ENCODE results near the gene P2RX2.

P2RX2 gene

DNA sequence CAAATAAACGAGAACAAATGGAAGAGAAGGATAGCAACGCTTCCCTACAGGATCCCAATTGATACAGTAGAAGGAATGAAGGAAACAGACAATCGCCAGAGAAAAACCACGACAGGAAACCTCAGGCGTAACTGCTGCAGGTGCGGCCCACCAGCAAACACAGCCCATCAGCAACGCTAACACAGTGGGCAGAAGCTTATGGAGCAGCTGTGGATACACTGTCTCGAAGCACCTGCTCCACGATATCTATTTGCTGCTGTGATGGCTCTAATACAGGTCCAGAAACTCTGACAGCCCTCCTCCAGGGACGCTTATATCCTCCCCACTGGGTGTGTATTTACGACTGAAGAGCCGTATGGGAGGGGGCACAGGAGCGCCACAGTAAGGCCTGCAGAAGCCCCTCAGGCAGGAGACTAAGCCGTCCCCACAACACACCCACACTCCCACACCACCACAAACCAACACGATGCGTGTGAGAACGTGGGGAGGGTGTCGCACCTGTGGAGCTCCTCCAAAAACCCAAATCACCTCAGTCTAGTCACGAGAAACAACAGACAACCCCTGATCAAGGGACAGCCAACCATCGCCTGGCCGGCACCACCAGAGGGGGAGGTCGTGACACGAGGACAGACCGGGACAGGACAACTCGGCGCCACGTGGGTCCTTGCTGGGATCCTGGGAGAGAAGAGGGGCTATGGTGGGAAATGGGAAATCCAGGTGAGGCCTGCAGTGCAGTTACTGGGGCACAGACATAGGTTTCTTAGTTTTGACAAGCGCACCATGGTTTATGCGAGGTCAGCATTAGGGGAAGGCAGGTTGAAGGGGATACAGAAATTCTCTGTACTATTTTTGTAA is 44.6 kb downstream of the P2RX2 start:
- no peak for DNase-seq

DNA sequence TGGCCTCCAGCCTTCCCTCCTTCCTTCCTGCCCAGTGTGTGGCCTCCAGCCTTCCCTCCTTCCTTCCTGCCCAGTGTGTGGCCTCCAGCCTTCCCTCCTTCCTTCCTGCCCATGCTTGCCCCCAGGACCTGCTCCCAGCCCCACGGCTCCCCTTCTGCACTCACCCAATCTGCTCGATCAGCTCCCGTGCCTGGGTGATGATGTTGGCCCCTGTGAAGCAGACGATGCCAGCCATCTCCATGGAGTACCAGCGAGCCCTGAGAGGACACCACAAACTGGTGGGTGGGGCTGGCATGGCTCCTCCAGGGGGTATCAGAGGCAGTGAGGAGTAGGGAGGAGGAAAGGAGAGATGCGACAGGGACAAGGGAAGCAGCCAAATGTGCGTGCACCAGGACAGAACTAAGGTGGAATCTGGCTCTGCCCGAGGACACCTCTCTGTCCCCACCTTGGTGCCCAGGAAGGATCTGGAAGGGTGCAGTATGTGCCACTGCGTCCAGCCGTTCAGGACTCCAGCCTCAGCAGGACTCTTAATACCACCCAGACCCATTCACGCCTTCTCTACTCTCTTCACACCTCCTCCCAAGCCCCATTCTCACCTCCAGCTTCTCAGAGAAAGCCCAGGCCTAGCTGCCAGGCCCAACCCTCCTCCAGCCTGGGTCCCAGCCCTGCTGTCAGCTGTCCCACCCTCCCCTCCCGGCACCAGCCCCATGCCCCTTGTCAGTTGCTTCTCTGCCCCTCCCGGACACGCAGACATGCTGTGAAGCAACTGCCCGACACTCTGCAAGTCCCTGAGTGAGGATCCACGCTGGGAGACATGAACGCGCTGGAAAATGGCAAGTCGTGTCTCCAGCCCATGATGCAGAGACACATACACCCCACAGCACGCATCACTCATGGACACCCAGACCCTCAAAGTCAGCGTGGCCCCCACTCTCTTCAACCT is 45.9 kb downstream of the P2RX2 start:
- no peak for DNase-seq

DNA sequence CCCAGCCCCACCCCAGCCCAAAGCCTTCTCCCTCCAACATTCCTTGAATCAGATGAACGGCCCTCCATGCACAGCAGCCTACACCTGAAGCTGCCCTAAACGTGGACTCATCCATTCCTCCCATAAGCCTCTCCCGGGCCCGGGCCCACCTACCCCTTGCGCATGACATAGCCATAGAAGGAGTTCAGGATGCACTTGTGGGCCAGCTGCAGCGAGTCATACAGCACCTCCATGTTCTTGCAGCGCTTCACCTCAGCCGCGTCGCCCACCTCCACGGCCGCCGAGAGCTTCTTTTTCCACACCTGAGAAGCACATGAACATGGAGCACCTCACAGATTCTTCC is 46.5 kb downstream of the P2RX2 start:
- DNase-seq = no peak

DNA sequence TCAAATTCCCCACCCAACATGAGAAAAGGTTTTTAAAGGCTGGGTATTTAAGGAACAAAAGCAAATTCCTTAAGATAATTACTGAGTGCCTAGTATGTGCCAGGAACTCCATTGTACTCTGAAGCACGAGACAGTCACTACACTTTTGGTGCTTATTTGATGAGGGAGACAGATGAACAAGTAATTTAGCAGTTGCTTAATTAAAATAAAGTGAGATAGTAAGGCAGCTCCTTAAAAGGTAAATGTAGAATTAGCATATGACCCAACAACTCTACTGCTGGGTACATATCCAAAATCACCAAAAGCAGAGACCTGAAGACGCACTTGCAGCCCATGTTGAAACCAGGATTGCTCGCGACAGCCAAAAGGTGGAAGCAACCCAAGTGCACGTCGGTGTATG is 47.2 kb downstream of the P2RX2 start:
- DNase-seq = no peak

DNA sequence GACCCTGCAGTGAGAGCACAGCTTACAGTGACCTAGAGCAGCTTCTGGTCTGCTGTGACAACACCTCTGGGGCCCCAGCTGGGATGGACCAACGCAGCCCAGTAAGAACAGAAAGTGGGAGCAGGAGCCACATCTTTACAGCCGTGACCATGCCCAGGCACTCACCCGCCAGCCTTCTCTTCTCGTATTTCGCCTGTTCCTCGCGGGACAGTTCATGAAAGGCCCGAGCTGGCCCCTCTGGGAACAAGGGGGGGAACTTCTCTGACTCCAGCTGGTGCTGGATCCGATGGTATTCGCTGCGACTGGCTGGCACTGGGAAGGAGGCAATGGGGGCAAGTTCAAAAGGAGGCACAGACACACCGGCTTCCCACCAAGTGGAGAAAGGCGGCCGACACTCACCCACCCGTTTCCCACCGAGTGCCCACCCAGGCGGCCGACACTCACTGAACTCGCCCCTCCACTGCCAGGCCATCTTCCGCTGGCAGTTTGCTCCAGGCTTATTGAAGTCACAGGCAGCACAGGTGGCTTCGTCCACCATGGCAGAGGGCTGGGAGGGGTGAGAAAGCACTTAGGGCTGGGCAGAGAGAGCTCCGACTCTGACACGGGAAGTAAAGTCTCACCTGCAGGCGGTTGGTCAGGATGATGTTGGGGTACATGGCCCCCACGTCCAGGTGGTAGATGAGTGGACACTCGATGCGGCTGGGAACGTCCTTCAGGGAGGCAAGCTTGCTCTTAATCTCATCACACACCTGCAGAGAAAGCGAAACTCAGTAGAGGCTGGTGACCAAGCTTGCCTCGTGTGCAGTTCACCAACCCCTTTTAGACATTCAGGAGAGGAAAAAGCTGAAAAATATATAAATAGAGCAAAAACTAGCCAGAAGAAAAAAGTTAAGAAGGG is 49.9 kb downstream of the P2RX2 start:
- DNase-seq = no peak

DNA sequence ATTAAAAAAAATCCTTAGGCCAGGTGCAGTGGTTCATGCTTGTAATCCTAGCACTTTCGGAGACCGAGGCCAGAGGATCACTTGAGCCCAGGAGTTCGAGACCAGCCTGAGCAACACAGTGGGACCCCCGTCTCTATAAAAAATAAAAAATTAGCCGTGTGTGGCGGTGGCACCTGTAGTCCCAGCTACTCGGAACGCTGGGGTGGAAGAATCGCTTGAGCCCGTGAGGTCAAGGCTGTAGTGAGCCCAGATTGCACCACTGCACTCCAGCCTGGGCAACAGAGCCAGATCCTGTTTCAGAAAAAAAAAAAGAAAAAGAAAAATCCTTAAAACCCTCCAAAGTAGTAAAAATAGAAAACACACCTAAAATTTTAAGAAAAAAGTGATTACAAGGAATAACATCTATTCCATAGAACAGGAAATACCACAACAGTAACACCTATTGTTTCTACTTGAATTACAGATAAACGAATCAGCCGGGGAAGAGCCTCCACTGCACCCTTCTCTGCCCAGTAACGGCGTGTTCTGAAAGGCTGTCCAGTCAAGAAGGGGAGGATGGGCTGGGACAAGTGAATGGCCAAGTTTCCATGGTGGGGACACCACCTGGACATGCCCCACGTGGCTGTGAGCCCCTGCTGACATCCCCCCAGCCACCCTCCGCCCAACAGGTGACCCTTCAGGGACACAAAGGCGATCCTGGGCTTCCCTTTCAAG is 50.7 kb downstream of the P2RX2 start:
- DNase-seq = no peak
